NCI-H2171 (cell line): ENCODE data around the gene BTBD9.

Experiments
- DNase-seq: peaks from one replicate; lab custom pipeline; 2025; lab: John Stamatoyannopoulos, UW

BTBD9 gene

DNA sequence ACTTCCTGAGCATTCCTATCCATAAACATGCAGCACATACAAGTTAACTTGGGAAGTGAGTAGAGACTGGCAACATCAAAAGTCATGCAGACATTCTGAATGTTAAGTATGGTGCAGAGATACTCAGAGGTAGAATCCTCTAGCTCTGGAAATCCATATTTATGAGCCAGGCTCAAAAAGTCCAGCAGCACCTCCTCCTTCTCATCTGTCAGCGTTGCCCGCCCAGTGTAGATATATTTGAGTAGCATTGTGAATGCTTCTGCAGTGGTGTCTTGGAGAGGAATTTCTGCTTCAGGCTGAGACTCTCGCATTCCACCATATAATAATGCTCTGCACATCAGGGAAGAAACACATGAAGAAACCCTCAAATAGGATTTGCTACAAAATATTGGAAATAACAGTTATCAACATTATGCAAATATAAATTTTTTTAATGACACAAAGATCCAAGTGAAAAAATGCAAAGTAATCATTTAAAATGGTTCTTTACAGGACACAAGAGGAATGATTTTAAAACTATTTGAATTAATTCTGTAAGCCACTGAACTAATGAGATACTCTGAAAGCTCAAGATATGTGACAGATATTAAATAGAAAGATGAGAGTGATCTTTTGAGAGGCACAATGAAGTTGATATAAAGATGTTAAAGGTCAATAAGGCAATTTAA is 45.6 kb downstream of the BTBD9 start:
- DNase-seq = no peak

DNA sequence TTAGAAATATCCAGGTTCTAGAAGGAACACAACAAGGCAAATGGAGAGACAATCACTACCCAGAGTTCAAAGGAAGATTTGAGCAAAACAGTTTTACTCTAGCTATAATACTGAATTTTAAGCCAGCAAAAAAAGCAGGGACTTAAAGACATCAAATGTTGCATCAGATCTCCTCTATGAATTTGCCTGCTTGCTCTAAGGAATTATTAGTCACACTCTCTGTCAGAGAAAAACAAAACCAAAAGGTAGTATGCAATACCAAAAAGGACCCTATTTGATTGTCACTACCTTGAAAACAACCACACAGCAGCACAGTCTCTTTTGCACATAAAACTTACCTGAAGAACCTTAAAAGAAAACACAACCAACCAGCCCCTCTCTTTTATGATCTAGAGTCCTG is 46.3 kb downstream of the BTBD9 start:
- DNase-seq = no peak

DNA sequence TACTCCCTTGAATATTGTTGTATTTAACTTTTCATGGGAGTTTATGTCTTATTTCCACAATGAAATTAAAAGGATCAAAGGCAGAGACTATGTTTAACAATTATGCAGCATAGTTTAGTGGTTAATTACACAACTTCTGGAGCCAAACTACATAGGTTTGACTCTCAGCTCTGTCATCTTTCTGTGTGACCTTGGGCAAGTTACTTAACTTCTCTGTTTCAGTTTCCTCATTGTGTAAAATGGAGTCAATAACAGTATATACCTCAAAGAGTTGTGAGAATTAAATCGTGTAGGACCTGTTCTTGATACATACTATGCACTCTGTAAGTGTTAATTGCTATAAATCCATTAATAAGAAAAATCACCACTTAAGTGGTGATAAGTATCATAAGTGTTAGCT is 48.3 kb downstream of the BTBD9 start:
- no peak for DNase-seq

DNA sequence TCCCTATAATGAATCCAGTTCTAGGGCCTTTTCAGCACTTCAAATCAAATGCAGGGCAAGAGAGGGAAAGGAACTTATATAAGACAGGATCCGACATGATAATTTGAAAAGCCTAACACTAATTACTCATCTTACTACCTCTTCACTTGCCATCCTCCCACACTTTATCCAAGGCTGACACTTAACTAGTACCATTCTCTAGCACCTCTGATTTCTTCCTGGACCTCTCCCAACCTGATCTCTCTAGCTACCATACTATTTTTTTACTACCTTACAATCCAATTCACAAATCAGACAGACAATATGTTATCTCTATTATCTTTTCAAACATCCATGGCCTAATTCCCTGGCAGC is 50.4 kb downstream of the BTBD9 start:
- DNase-seq = no peak

DNA sequence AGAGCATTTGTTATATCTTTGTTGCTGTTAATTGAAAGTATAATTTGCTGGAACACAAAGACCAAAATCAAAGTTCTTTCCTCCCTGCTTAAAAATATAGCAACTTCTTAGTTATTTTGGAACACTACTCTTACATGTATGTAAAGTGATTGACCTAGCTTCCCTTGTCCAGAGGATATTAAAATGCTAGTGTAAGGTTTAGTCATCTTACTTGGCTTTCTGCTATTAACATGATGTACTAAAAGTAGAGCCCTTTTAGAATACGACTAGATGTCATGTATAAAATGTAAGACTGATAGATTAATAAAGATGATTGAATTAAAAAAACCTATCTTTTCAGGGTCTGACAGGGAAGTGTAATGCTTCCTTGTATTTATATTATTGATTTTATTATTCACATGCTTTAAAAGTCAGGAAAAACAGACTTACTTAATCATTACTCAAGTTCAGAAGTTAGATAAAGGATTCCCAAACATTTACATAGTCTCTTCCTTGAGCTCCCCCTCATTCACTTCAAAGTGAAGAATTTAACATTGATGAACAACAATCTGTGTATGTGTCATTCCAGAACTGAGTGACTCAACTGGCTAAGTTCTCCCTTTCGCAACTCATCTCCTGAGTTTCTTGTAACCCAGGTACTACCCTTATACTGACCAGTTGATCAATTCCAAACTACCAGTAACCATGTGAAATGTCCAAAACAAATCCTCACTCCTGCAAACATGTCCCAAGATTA is 50.9 kb downstream of the BTBD9 start:
- DNase-seq = no peak

DNA sequence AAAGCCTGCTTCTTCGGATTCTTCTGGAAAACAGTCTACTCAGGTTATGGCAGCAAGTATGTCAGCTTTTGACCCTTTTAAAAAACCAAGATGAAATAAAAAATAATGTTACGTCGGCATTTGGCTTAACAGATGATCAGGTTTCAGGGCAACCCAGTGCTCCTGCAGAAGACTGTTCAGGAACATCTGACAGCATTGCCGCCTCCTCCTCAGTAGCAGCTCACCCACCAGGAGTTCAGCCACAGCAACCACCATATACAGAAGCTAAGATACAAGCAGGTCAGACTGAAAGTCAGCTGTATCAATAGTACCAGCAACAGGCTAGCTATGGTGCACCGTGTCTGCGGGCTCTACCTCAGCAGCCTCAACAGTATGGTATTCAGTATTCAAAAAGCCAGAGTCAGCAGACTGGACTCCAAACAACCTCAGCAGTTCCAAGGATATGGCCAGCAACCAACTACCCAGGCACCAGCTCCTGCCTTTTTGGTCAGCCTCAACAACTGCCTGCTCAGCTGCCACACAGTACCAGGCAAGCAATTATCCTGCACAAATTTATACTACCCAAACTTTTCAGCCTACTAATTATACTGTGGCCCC is 51.9 kb downstream of the BTBD9 start:
- no peak for DNase-seq

DNA sequence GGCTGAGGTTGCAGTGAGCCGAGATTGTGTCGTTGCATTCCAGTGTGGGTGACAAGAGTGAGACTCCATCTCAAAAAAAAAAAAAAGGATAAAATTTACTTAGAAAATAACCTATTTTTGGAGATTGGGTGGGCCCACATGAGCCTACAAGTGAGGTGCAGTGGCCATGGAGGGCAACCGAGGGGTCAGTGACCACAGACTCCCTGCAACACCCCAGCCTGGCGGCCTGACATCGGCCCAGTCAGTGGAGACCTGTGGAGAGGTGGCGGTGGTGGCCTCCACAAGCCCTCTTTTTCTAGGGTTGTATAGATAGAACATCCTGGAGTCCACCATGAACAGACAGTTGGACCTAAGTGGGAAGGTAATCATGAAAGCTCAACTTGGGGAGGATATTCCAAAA is 52.7 kb downstream of the BTBD9 start:
- DNase-seq = no peak

DNA sequence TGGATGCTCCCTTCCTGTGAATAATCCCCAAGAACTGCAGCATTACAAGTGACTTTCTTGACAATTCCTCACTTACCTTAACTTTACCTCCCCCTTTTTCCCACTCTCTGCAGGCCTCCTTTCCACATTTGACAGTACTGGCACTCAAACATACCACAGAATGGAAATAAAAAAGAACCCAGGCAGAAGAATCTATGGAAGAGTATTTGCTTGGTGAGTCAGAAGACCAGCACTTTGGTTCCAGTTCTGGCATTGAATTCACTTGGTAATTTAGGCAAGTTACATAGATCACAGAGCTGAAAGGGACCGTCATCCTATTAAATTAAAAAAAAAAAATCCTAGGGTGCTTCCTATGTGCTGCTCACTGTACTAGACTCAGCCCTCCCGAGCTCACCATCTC is 55.0 kb downstream of the BTBD9 start:
- no peak for DNase-seq

DNA sequence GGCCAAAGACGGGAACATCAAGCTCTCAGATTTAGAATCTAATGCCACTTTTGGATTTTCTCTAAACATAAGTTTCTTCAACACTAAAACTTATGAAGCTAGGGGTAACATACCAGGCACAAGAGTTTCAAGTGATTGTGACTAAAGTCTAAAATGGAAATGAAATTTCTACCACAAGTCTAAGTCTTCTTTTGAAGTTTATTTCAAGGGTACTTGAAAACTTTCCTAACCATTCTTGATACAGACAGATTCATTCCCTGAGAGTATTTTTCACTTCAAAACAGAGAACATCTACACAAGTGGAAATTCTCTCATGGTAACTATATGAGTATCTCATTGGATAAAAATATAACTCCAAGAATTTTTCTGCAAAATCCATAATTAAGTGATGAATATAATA is 56.2 kb downstream of the BTBD9 start:
- DNase-seq = no peak

DNA sequence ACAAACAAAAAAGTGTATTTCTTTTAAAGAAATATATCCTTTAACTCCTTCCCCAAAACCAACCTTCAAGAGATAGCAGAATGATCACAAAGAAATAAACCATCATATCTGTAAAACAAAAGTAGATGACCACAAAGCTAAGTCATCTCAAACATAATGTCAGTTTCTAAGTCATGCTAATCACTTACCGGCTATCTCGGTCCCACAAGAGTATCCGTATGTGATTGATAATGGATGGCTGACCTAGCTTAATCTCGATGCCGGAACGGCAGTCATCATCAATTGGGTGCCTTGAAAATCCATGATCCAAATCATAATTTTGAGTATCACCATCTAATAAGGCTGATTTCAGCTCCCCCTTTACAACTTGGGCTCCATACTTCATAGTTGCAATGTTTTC is 59.7 kb downstream of the BTBD9 start:
- no peak for DNase-seq

DNA sequence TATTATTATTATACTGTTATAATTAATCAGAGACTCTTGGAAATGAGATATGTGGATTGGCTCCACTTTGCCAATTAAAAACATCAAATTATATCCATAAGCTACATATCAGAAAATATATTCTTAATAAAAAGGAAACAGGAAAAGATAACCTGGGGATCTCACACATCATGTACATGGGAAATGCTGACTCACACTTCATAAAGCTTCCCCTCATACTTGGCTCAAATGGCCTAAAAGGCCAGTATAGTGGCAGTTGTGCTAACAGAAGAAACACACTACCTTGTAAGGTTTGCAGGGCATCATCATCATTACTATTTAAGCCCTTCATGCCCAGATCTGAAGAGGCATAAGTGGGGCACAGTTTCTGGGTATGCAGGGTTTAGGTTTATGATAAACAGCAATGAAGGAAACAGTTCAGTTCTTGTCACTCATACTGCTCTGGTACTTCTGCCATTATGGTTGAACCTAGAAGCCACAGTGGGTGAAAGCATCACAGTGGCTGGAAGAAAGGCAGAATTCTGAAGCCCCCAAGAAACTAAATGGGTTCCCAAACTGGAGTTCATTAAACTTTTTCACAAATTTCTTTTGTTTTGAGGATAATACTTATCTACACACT is 60.6 kb downstream of the BTBD9 start:
- DNase-seq = no peak

DNA sequence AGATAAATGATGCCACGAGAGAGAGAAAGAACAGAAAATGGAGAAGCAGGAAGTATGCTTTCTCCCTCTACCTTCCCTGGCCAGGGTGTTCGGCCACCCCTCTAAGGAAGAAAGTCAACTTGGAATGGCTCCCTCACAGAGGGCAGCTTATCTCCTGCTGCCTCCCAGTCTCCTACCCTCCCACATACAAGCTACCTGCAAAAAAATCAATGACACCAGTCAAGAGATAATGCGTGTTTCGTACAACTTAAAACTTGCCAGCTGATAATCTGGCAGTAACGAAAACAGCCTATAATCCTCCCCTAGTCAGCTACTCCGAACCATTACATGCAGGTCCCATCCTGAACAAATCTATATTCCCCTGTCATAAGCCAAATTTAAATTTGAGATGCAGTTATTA is 61.7 kb downstream of the BTBD9 start:
- no peak for DNase-seq

DNA sequence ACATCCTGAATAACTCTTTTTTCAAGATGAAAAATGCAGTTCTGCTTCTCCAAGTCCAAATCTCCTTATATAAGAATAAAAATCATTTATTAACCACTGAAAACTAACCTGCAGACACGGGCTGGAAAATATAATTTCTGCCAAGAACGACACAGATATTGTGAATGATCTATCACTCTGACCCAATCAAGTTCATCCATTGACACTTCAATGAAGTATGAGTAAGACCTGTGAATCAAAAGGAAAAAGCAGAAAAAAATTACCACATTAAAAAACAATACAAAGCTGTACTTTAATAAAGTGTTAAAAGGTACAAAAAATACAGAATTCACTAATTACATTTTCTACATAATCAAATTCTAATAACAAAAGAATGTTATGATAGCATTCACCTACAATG is 62.2 kb downstream of the BTBD9 start:
- no peak for DNase-seq

DNA sequence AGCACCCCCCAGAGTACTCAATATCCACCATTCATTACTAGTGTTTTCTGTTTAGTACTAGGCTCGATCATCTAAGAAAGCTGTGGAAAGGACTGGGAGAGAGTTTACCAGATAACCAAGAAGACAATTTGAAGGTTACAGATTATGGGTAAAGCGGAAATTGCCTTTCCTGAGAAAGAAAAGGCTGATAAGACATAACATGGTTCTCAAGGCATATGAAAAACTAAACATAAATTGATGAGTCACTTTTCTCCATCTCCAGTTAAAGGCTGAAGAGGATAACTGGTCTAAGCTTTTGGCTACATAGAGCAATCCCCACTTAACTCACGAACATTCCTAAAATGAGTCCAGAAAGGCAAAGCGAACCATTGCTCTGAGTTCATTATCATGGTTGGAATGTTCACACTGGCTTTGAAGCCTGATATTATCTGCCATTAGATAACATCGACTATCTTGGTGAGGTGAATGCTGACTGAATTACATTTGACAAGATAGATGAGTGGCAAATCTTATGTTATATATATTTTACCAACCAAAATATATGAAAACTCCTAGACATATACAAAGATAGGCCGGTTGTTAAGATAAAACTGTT is 65.8 kb downstream of the BTBD9 start:
- no peak for DNase-seq

DNA sequence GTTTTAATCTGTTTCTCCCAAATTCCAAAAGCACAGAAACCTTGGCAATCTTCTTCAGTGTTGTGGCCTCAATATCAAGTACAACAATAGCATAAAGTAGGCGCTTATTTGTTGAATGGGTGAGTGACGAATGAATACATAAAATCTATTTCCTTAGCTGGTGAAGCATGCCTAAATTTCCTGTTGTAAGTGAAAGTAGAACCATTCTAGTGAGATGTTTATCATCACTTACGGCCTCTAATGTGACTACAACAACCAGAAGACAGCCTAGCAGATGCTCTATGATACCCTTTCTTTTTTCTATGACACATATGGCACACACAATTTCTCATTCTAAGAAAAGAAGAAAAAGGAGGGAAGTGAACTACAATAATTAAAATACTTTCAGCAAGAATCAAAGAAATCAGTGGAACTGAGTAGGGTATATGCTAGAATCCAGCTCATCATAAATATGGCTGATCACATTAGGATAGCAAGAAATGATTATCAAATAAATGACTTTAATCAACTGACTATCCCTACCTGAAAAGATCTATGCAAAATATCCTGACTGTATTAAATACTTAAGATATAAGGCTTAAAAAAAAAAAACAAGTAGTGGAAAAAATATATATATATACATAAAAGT is 67.4 kb downstream of the BTBD9 start:
- DNase-seq = no peak

DNA sequence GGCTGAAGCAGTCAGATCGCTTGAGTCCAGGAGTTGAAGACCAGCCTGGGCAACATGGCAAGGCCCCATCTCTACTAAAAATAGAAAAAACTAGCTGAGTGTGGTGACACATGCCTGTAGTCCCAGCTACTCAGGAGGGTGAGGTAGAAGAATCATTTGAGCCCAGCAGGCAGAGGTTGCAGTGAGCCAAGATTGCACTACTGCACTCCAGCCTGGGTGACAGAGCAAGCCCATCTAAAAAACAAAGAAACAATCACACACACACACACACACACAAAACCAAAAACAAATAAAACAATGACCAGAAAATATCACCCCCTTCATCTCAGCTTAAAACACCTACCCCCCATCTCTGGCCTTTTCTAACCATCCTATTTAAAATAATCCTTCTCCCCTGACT is 68.0 kb downstream of the BTBD9 start:
- DNase-seq = no peak

DNA sequence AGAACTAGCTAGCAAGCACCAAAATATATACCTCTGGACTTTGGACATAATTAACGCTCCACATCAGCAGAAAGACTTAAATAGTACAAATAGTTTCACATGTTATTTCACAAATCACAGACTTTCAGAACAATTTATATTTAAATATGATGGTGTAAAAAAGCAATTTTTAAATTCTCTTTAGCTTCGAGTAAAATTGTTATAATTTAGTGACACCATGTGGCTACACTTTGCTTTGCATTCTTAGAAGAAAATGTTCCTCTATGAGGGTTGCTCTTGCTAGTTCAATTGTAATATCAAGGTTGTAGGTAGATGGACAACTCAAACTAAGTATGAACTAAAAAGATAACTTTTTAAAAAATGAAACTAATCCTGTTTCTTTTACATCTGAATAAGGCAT is 69.0 kb downstream of the BTBD9 start:
- no peak for DNase-seq

DNA sequence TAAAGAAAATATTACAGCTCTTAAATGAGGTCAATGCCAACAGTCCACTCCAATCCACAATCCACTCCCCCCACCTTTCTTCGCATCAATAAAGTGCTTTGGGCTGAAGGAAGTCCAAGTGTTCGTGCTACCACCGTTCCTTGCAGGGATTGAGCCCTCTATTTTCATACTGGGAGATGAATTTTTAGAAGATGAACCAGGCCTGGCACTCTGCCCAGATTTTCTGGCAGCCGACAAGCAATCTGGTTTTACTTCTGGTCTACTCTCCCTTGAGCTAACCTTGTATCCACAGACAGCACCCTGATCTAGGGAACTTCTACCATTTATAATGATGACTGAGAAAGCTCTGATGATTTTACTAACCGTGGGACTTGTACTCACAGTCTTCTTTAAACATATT is 72.3 kb downstream of the BTBD9 start:
- DNase-seq = peak; percentile 75

DNA sequence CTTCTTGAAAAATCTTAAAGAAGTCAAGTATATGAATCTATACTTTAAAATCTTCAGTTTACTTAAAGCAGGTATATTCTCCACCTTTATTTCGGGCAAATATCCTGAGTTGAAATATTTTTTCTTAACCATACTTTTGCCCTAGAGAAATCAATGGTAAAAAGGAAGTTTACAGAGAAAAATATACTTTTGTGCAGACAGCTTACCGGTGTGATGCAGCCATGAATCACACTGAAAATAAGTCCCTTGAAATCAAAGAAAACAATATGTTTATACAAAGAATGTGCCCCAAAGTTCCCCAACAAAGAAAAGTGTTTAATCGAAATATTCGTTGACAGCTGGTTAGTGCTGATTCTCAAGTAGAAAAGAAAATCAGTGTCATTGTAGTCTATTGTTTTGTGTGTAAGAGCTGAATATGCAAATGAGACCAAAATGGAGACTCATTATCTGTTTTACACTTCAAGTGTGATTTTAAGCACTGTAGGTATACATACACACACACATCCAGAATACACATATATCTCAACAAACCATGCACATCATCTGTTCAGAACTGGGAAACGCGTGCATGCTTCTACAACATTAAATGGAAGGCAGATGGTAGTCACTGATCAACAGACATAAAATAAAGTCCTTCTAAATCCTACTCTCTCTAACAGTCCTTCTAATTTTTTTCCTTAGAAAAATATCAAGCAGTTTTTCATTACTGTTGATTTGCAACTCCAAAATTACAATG is 73.3 kb downstream of the BTBD9 start:
- no peak for DNase-seq

DNA sequence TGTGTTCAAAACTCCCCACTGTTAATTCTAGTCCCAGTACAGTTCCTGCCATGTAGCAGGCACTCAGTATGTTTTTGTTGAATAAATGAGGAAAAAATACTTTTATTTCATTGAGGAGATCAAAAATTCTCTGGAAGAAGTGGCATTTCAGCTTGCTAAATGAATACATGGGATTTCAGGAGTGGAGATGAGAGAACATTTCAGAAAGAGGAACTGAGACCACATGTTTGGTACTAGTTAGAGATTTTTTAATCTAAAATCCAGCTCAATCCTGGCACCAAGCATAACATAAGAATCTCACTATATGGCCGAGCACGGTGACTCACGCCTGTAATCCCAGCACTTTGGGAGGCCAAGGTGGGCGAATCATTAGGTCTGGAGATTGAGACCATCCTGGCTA is 75.4 kb downstream of the BTBD9 start:
- no peak for DNase-seq

DNA sequence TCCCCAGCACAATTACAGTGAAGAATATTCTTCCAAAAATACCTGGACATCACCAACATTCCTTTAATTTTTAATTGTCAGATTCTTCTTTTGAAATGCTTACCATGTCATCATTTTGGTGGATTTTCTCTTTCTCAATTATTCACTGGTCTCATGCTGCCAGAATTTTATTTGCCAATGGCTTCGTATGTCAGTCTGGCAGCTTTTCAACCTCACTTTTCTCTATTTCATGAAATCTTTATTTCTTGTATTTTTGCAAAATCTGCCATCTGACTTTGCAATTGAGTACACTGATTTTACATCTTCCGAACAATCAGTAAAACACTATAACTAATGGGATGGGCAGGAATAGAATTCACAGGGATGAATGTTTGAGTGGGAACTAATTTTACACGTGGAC is 84.1 kb downstream of the BTBD9 start:
- DNase-seq = no peak
